HG03025 (cell line): Measurements from ENCODE around the gene ARHGAP31.
"Not testable (repeated sequence)": the region's sequence is repeated elsewhere in the genome, so short reads cannot be mapped to it uniquely, and the experiment has no call there.

Source experiments
- ATAC-seq: cut with Tn5 transposase; IDR thresholded peaks from one replicate; pipeline ENCODE4 v1.9.1; 2021; ENCODE audit warnings: mild to moderate bottlenecking, moderate library complexity; ENCODE audit not compliant: unreplicated experiment, low FRiP score

ARHGAP31 gene

GRCh38 chr3:119347036-119347435, 52.9 kb downstream of the ARHGAP31 start:
- ATAC-seq = no peak

- no peak for ATAC-seq
Observed at GRCh38 chr3:119349354-119350041, 55.3 kb downstream of the ARHGAP31 start.

GRCh38 chr3:119350114-119350513, 55.9 kb downstream of the ARHGAP31 start:
- no peak for ATAC-seq

- no peak for ATAC-seq
Observed at GRCh38 chr3:119351581-119351980, 57.4 kb downstream of the ARHGAP31 start.

GRCh38 chr3:119352034-119352609, 57.9 kb downstream of the ARHGAP31 start:
- peak; percentile 96 for ATAC-seq

GRCh38 chr3:119352863-119353527, 58.8 kb downstream of the ARHGAP31 start:
- no peak for ATAC-seq

GRCh38 chr3:119355608-119356007, 61.4 kb downstream of the ARHGAP31 start:
- not testable (repeated sequence) for ATAC-seq

GRCh38 chr3:119356646-119357045, 62.5 kb downstream of the ARHGAP31 start:
- ATAC-seq = no peak

GRCh38 chr3:119357190-119357589, 63.0 kb downstream of the ARHGAP31 start:
- no peak for ATAC-seq

GRCh38 chr3:119359476-119360326, 65.5 kb downstream of the ARHGAP31 start:
- no peak for ATAC-seq

GRCh38 chr3:119360736-119361462, 66.7 kb downstream of the ARHGAP31 start:
- no peak for ATAC-seq

GRCh38 chr3:119362010-119362409, 67.8 kb downstream of the ARHGAP31 start:
- no peak for ATAC-seq

GRCh38 chr3:119362940-119363725, 69.0 kb downstream of the ARHGAP31 start:
- no peak for ATAC-seq

GRCh38 chr3:119364401-119364800, 70.2 kb downstream of the ARHGAP31 start:
- ATAC-seq = no peak

- no peak for ATAC-seq
Observed at GRCh38 chr3:119365418-119365817, 71.2 kb downstream of the ARHGAP31 start.

- ATAC-seq = no peak
Observed at GRCh38 chr3:119367000-119367399, 72.8 kb downstream of the ARHGAP31 start.

GRCh38 chr3:119368298-119368697, 74.1 kb downstream of the ARHGAP31 start:
- ATAC-seq = no peak

GRCh38 chr3:119371786-119372185, 77.6 kb downstream of the ARHGAP31 start:
- not testable (repeated sequence) for ATAC-seq

GRCh38 chr3:119375106-119375505, 80.9 kb downstream of the ARHGAP31 start:
- ATAC-seq = no peak
